Measurements from ENCODE around the gene IZUMO1. TPM values are rescaled to one million over a fixed set of nuclear protein-coding genes. Genes with fewer than 3 reads are reported as not detected.
"Not testable (repeated sequence)": the region's sequence is repeated elsewhere in the genome, so short reads cannot be mapped to it uniquely, and the experiment has no call there.

Gene IZUMO1
- total RNA-seq (2014; rRNA removed; shearing (Covaris generic)) = 0.12 TPM in 1 of 2 replicates, not detected in the other

- no peak for DNase-seq (ENCODE audit: low read depth)
These were observed at the start of gene IZUMO1 for GRCh38 chr19:48746738-48747575. TSS of gene IZUMO1 (minus strand) at chr19:48746909. CDS start at chr19:48745859, 1,050 bp downstream.

GRCh38 chr19:48795685-48796070 lies 49.0 kb upstream of the IZUMO1 start:
- DNase-seq (ENCODE audit: low read depth) = no peak

- DNase-seq (ENCODE audit: low read depth) = peak; percentile 93
These were observed 48.5 kb upstream of the IZUMO1 start for GRCh38 chr19:48795055-48795684.

GRCh38 chr19:48794291-48794690 lies 47.6 kb upstream of the IZUMO1 start:
- no peak for DNase-seq (ENCODE audit: low read depth)

- no peak for DNase-seq (ENCODE audit: low read depth)
These were observed 46.6 kb upstream of the IZUMO1 start for GRCh38 chr19:48793271-48793670.

GRCh38 chr19:48787331-48787730 lies 40.6 kb upstream of the IZUMO1 start:
- DNase-seq (ENCODE audit: low read depth) = not testable (repeated sequence)

GRCh38 chr19:48786422-48786821 lies 39.7 kb upstream of the IZUMO1 start:
- DNase-seq (ENCODE audit: low read depth) = not testable (repeated sequence)

- peak; percentile 22 for DNase-seq (ENCODE audit: low read depth)
These were observed 37.8 kb upstream of the IZUMO1 start for GRCh38 chr19:48784527-48784926.

GRCh38 chr19:48780631-48781391 lies 34.1 kb upstream of the IZUMO1 start:
- DNase-seq (ENCODE audit: low read depth) = peak; percentile 75

- DNase-seq (ENCODE audit: low read depth) = no peak
These were observed 32.9 kb upstream of the IZUMO1 start for GRCh38 chr19:48779636-48780035.

GRCh38 chr19:48777720-48778119 lies 31.0 kb upstream of the IZUMO1 start:
- DNase-seq (ENCODE audit: low read depth) = no peak

- DNase-seq (ENCODE audit: low read depth) = no peak
These were observed 30.4 kb upstream of the IZUMO1 start for GRCh38 chr19:48777139-48777538.

- no peak for DNase-seq (ENCODE audit: low read depth)
These were observed 25.8 kb upstream of the IZUMO1 start for GRCh38 chr19:48772503-48772953.

- no peak for DNase-seq (ENCODE audit: low read depth)
These were observed 24.2 kb upstream of the IZUMO1 start for GRCh38 chr19:48770734-48771472.

- peak; percentile 37 for DNase-seq (ENCODE audit: low read depth)
These were observed 23.6 kb upstream of the IZUMO1 start for GRCh38 chr19:48770266-48770665.

GRCh38 chr19:48768994-48769713 lies 22.4 kb upstream of the IZUMO1 start:
- DNase-seq (ENCODE audit: low read depth) = no peak

- not testable (repeated sequence) for DNase-seq (ENCODE audit: low read depth)
These were observed 21.6 kb upstream of the IZUMO1 start for GRCh38 chr19:48768171-48768753.

GRCh38 chr19:48765816-48766215 lies 19.1 kb upstream of the IZUMO1 start:
- DNase-seq (ENCODE audit: low read depth) = not testable (repeated sequence)

- peak; percentile 32 for DNase-seq (ENCODE audit: low read depth)
These were observed 13.9 kb upstream of the IZUMO1 start for GRCh38 chr19:48760504-48761205.

- DNase-seq (ENCODE audit: low read depth) = no peak
These were observed 11.0 kb upstream of the IZUMO1 start for GRCh38 chr19:48757741-48758144.
